GM21529 (cell line): ENCODE results near the gene TBC1D22A.

Experiments used
- ATAC-seq: cut with Tn5 transposase; IDR thresholded peaks from one replicate; pipeline ENCODE4 v1.9.1; 2021; ENCODE audit not compliant: unreplicated experiment

TBC1D22A gene

GRCh38 chr22:47089374-47089773 lies 326.9 kb downstream of the TBC1D22A start:
- no peak for ATAC-seq

GRCh38 chr22:47089796-47090460 lies 327.5 kb downstream of the TBC1D22A start:
- no peak for ATAC-seq

- no peak for ATAC-seq
These were observed 328.3 kb downstream of the TBC1D22A start for GRCh38 chr22:47090591-47091245.

- no peak for ATAC-seq
These were observed 328.8 kb downstream of the TBC1D22A start for GRCh38 chr22:47091246-47091651.

GRCh38 chr22:47091921-47092700 lies 329.7 kb downstream of the TBC1D22A start:
- ATAC-seq, result no peak

- ATAC-seq, result no peak
These were observed 330.5 kb downstream of the TBC1D22A start for GRCh38 chr22:47092896-47093311.

- no peak for ATAC-seq
These were observed 331.3 kb downstream of the TBC1D22A start for GRCh38 chr22:47093720-47094119.

GRCh38 chr22:47094861-47095330 lies 332.4 kb downstream of the TBC1D22A start:
- no peak for ATAC-seq

- no peak for ATAC-seq
These were observed 333.1 kb downstream of the TBC1D22A start for GRCh38 chr22:47095395-47096122.

GRCh38 chr22:47098121-47098520 lies 335.7 kb downstream of the TBC1D22A start:
- no peak for ATAC-seq

GRCh38 chr22:47098554-47098953 lies 336.1 kb downstream of the TBC1D22A start:
- ATAC-seq, result no peak

GRCh38 chr22:47100019-47100418 lies 337.6 kb downstream of the TBC1D22A start:
- ATAC-seq, result no peak

GRCh38 chr22:47100646-47101200 lies 338.3 kb downstream of the TBC1D22A start:
- ATAC-seq, result no peak

- no peak for ATAC-seq
These were observed 339.0 kb downstream of the TBC1D22A start for GRCh38 chr22:47101321-47101885.

- ATAC-seq, result no peak
These were observed 339.6 kb downstream of the TBC1D22A start for GRCh38 chr22:47102081-47102480.

- no peak for ATAC-seq
These were observed 340.2 kb downstream of the TBC1D22A start for GRCh38 chr22:47102648-47103047.

- no peak for ATAC-seq
These were observed 342.6 kb downstream of the TBC1D22A start for GRCh38 chr22:47105085-47105484.

GRCh38 chr22:47106806-47107205 lies 344.4 kb downstream of the TBC1D22A start:
- no peak for ATAC-seq

- no peak for ATAC-seq
These were observed 345.0 kb downstream of the TBC1D22A start for GRCh38 chr22:47107431-47107830.

GRCh38 chr22:47110817-47111443 lies 348.5 kb downstream of the TBC1D22A start:
- ATAC-seq, result no peak
